IPS DF 4.7 (cell line): ENCODE data around the gene MICALL1.
"Not testable (repeated sequence)": the region's sequence is repeated elsewhere in the genome, so short reads cannot be mapped to it uniquely, and the experiment has no call there.

Experiments used
- DNase-seq: peaks from one replicate; pipeline ENCODE4 v3.0.0-alpha.2; 2013; ENCODE audit warnings: low spot score; ENCODE audit errors: extremely low read depth

MICALL1 gene

GRCh38 chr22:37926771-37927636, 20.9 kb downstream of the MICALL1 start:
- DNase-seq, result no peak

DNA sequence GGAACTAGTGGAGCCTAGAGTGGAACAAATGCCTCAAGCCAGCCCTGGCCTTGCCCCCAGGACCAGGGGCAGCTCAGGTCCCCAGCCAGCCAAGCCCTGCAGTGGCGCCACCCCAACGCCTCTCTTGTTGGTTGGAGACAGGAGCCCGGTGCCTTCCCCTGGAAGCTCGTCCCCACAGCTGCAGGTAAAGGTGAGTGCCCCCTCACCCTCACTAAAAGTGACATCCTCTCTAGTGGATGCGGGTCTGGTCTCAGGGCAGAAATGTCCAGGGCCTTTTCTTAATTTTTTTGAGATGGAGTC, 21.5 kb downstream of the MICALL1 start:
- no peak for DNase-seq

- no peak for DNase-seq
Measured at GRCh38 chr22:37929390-37929789, 23.3 kb downstream of the MICALL1 start.

DNA sequence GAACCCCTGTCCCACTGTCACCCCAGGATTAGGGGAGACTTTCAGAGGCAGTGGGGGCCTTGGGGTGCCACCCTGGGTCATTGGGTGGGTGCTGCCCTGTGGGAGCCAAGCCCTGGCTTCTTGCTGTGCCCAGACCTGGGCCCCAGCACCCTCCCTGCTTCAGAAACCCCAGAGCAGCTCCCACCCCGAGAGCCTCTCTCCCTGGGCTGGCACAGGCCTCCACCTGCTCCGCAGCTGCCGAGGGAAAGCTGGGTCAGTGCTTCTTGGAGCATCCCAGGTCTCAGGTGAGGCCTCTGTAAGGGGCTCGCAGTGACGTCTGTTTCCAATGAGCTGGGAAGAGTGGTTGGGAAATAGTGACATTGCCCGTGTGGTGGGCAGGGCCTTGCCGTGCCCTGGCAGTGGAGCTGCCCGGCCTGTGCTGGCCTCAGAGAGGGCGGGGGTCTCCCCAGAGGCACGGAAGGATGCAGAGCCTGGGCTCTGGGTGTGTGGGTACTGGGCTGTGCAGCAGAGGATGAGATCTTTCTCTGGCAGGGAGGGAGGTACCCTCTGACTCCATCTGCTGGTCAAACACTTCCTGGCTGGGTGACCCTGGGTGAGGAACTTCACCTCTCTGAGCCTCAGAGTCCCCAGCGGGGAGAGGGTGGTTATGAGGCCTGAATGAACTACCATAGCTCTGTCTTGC, 24.3 kb downstream of the MICALL1 start:
- DNase-seq, result no peak

DNA sequence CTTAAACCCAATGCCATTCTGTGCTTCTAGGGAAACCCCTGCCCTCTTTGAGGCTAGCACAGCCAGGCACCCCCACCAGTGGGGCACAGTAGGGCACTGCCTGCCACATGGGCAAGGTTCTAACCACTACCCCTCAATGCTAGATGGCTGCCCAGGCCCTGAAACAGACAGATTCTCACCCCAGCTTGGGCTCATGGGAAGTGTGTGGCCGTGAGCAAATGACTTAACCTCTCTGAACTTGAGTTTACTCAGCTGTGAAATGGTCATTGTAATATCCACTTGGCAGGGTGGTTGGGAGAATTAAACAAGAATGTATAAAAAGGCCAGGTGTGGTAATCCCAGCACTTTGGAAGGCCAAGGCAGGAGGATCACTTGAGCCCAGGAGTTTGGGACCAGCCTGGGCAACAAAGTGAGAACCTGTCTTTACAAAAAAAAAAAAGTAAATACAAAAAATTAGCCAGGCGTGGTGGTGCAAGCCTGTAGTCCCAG, 24.9 kb downstream of the MICALL1 start:
- no peak for DNase-seq

DNA sequence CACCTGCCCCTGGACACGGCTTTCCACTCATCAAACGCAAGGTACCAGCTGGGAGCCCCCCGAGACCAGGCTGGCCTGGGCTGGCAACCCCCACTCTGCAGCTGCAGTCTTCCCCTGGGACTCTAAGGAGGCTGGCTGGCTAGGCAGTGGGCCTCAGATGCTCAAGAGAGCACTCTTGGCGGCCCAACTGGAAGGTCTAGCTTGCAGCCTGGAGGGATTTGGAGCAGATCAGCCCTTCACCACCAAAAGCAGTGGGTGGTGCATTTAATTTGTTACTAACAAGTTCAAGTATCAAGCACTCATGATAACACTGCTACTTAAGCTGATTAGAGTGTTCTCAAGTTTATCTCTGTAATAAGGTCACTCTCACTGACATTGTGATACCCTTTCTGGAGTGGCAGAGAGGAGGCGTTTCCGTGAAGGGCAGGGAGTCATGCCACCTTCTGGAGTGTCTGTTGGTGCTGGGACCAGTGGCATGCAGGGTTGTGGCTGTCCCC, 25.8 kb downstream of the MICALL1 start:
- DNase-seq, result no peak

- DNase-seq, result no peak
Measured at GRCh38 chr22:37932401-37932800, 26.3 kb downstream of the MICALL1 start.

DNA sequence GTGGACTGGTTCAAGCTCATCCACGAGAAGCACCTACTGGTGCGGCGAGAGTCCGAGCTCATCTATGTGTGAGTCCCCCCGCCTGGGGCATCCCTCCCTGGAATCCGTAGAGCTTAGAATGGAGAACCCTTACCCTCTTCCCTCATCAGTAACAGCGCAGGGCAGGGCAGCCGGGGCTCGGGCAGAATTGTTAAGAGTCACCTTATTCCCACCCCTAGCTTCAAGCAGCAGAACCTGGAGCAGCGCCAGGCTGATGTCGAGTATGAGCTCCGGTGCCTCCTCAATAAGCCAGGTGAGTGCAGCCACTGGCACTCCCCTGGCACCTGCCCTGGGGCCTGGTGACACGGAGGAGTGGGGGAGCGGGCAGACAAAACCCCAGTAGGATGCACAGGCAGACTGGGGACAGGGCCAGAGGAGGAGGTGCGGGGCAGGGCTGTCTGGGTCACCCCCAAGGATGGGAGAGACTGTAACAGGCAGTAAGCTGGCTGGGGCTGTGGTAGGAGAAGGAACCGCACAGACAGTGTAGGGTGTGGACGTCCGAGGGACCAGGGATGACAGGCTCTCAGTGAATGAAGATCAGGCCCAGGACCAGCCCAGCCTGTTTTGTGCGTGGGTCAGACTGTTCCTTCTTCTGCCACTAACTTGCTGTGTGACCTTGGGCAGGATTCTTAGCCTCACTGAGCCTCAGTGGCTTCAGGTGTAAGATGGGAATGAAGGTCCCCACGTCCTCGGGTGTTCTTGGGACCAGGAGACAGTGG, 26.9 kb downstream of the MICALL1 start:
- no peak for DNase-seq

DNA sequence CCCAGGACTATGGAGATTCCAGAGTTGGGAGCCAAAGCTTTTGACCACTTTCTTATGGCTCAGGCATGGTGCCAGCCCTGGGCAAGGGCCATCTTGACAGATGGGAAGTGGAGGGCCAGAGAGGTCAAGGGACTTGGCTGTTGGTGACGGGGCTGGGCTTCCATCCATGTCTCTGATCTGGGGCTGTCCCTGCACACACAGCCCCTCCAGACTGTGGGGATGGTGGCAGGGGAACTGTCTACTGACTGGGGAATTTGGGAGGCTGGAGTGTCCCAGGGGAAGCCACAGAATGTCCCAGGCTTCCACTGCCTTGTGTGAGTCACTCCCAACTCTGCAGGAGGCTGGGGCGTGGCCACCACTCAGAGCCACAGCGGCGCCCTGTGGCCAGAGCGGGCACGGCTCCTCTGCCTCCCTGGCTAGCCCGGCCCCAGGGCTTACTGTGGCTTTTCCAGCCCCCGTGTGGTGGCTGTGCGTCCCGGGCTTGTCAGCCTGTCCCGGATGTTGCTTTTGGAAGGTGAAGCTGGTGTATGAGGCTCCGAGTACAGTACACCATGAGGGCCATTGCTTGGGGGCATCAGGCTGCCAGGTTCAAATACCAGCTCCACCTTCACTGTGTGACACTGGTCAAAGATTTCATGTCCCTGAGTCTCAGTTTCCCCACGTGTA, 27.7 kb downstream of the MICALL1 start:
- DNase-seq, result peak; percentile 53

GRCh38 chr22:37940698-37941376, 34.7 kb downstream of the MICALL1 start:
- DNase-seq, result no peak

- DNase-seq, result no peak
Measured at GRCh38 chr22:37942133-37942532, 36.0 kb downstream of the MICALL1 start.

- no peak for DNase-seq
Measured at GRCh38 chr22:37943136-37943824, 37.2 kb downstream of the MICALL1 start.

DNA sequence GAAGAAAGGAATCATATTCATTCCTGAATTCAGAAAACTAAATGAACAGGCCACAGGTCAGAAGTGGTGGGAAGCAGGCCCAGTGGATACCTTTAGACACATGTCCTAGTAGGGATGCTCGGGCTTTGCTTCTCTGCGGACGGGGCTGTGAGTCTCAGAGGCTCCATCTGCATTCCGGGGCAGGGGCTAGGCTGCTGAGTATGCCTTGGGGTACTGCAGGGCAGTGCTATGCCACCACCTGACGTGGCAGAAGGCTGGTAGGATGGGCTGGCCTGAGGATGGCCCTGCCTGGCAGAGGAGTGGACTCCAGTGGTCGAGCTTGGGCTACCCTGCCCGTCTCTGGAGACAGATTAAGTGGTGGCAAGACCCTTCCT, 37.7 kb downstream of the MICALL1 start:
- DNase-seq, result no peak

DNA sequence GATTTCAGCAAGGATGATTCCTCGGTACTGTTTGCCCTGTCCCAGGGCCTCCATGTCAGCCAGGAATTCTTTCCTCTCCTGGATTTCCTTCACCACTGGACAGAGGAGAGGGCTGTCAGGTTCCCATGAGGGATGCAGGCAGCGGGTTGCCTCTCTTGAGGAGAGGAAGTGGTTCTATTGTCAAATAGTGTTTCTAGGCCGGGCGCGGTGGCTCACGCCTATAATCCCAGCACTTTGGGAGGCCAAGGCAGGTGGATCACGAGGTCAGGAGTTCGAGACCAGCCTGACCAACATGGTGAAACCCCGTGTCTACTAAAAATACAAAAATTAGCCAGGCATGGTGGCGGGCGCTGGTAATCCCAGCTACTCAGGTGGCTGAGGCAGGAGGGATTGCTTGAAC, 38.3 kb downstream of the MICALL1 start:
- not testable (repeated sequence) for DNase-seq

- DNase-seq, result not testable (repeated sequence)
Measured at GRCh38 chr22:37947142-37947795, 41.2 kb downstream of the MICALL1 start.

- DNase-seq, result no peak
Measured at GRCh38 chr22:37951305-37951704, 45.2 kb downstream of the MICALL1 start.

GRCh38 chr22:37952629-37953028, 46.5 kb downstream of the MICALL1 start:
- DNase-seq, result not testable (repeated sequence)

GRCh38 chr22:37953062-37953436, 47.0 kb downstream of the MICALL1 start:
- no peak for DNase-seq

GRCh38 chr22:37953437-37954179, 47.5 kb downstream of the MICALL1 start, which contains the start of the genes C22orf23 and POLR2F:
Gene C22orf23 (minus strand): TSS chr22:37953601. CDS start chr22:37953149, 452 bp downstream.
Gene POLR2F (plus strand): TSS chr22:37953699. CDS start chr22:37953788, 89 bp downstream.
- peak; percentile 91 for DNase-seq
